GM19372 (cell line): ENCODE data around the gene SERHL2.
A peak's percentile ranks its signal among the peaks of the same experiment; 100 is the strongest.
"Not testable (repeated sequence)": the region's sequence is repeated elsewhere in the genome, so short reads cannot be mapped to it uniquely, and the experiment has no call there.

Experiments used
- ATAC-seq: cut with Tn5 transposase; IDR thresholded peaks from one replicate; pipeline ENCODE4 v1.9.1; 2021; ENCODE audit warnings: mild to moderate bottlenecking, low read depth, moderate library complexity; ENCODE audit not compliant: unreplicated experiment

Gene SERHL2

GRCh38 chr22:42601879-42602465 is 48.2 kb downstream of the SERHL2 start:
- no peak for ATAC-seq

- ATAC-seq: no peak
Measured at GRCh38 chr22:42602470-42602869, 48.7 kb downstream of the SERHL2 start.

GRCh38 chr22:42603427-42603826 is 49.7 kb downstream of the SERHL2 start:
- no peak for ATAC-seq

GRCh38 chr22:42604403-42604802 is 50.6 kb downstream of the SERHL2 start:
- ATAC-seq: no peak

- ATAC-seq: not testable (repeated sequence)
Measured at GRCh38 chr22:42607641-42608040, 53.9 kb downstream of the SERHL2 start.

GRCh38 chr22:42608136-42608822 is 54.5 kb downstream of the SERHL2 start:
- no peak for ATAC-seq

- ATAC-seq: no peak
Measured at GRCh38 chr22:42608823-42609361, 55.1 kb downstream of the SERHL2 start.

GRCh38 chr22:42610186-42610585 is 56.4 kb downstream of the SERHL2 start:
- ATAC-seq: no peak

GRCh38 chr22:42611051-42611450 is 57.3 kb downstream of the SERHL2 start:
- no peak for ATAC-seq

GRCh38 chr22:42612336-42612735 is 58.6 kb downstream of the SERHL2 start:
- ATAC-seq: no peak

GRCh38 chr22:42613872-42614301 is 60.1 kb downstream of the SERHL2 start:
- ATAC-seq: no peak

GRCh38 chr22:42614312-42615091 is 60.7 kb downstream of the SERHL2 start, which contains the start of gene POLDIP3:
Gene POLDIP3 (minus strand): TSS chr22:42614883. CDS start chr22:42614857, 26 bp downstream.
- ATAC-seq: peak; percentile 66

GRCh38 chr22:42615092-42615859 is 61.5 kb downstream of the SERHL2 start:
- ATAC-seq: peak; percentile 51

- ATAC-seq: not testable (repeated sequence)
Measured at GRCh38 chr22:42615860-42616175, 62.1 kb downstream of the SERHL2 start.

GRCh38 chr22:42617155-42617983 is 63.6 kb downstream of the SERHL2 start:
- ATAC-seq: no peak

- ATAC-seq: no peak
Measured at GRCh38 chr22:42619261-42620063, 65.7 kb downstream of the SERHL2 start.

- no peak for ATAC-seq
Measured at GRCh38 chr22:42620084-42620483, 66.3 kb downstream of the SERHL2 start.

- ATAC-seq: no peak
Measured at GRCh38 chr22:42621505-42622002, 67.8 kb downstream of the SERHL2 start.
